Activated CD4-positive, alpha-beta T cell treated with anti-CD3 and anti-CD28 coated beads, Interleukin-10, Interleukin-2, amounts not matched to agents 100 ng/mL and 50 ng/mL, durations not matched to agents 16 hours and 8 hours (primary cell): Measurements from ENCODE around the gene CCDC127.
"Not testable (repeated sequence)": the region's sequence is repeated elsewhere in the genome, so short reads cannot be mapped to it uniquely, and the experiment has no call there.

Source experiments
- DNase-seq: peaks from one replicate; pipeline ENCODE4 v3.0.0-alpha.2; 2020

Gene CCDC127

DNA sequence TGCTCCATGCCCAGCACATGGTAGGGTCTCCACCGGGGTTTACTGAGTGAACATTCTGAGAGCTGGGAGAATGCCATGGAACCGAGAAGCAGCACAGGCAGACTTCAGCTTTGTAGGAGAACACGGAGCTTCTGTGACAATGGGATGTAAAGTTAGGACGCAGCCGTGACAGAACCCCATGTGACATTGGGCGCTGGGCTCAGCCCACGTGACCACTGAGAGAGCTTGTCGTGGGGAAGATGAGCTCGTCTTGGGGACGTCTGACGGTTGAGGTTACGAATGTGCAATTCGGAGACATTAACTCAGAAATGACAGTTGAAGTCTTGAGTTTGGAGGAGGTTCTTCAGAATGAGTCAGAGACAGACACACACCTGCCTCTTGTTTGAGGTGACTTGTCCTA, 13.7 kb upstream of the CCDC127 start:
- DNase-seq: peak; percentile 39

DNA sequence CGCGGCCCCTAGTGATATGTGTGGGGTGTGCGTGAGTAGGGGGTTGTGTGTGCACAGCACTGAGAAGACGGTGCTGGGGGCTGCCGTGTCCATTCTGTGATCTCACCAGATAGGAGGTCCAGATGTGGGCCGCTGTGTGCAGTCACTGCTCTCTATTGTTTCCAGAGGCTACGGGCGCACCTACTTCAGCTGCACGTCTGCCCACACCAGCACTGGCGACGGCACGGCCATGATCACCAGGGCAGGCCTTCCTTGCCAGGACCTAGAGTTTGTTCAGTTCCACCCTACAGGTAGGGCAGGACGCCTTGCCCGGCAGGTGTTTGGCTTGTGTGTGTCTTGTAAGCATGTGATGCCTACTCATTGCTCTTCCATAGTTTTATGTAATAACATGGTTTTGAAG, 12.8 kb upstream of the CCDC127 start:
- DNase-seq: no peak

DNA sequence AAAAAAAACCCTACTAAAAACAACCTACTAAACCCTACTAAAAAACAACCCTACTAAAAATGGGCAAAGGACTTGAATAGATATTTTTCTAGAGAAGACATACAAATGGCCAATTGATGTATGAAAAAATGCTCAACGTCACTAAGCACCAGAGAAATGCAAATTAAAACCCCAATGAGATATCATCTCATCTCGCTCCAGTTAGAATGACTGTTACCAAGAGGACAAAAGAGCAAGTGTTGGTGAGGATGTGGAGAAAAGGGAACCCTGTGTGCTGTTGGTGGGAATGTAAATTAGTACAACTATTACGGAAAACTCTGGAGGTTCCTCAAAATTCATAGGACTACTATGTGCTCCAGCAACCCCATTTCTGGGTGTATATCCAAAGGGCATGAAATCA, 10.9 kb upstream of the CCDC127 start:
- DNase-seq: no peak

- DNase-seq: not testable (repeated sequence)
Measured at GRCh38 chr5:227375-227774, 9.4 kb upstream of the CCDC127 start.

GRCh38 chr5:225334-225733, 7.4 kb upstream of the CCDC127 start:
- no peak for DNase-seq

GRCh38 chr5:223791-224190, 5.8 kb upstream of the CCDC127 start:
- no peak for DNase-seq

- DNase-seq: peak; percentile 14
Measured at GRCh38 chr5:222951-223715, 5.2 kb upstream of the CCDC127 start.

DNA sequence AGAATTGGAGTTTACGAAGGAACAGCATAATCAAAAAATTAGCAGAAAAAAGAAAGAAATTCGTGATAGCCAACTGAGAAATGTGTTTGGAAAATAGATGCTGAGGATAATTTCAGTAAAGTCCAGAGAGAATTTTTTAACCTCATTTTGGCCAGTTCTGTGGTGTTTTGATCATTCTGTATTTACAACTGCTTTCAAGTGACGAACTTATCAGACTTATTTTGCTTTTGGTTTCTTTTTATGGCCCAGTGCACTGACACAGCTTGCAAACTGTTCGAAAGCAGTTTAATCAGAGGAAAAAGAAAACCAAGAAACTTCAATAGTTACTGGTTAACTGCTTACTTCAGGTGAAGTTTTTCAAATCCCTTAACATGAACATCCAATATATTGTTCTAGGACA, 2.0 kb upstream of the CCDC127 start:
- peak; percentile 50 for DNase-seq

GRCh38 chr5:219460-219863, 1.5 kb upstream of the CCDC127 start:
- DNase-seq: peak; percentile 52

- DNase-seq: peak; percentile 30
Measured at GRCh38 chr5:218457-219291, 721 bp upstream of the CCDC127 start.

DNA sequence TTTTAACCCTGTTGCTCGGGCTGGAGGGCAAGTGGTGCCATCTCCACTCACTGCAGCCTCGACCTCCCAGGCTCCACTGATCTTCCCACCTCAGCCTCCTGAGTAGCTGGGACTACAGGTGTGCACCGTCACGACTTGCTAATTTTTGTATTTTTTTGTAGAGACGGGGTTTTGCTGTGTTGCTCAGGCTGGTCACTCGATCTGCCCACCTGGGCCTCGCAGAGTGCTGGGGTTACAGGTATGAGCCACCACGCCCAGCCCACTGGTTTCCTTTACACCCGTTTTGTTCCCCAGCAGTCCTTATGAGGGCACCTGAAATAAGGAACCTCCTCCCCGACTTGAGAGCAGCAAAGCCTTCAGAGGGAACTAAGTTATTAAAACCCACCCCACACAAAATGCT, 1.9 kb downstream of the CCDC127 start:
- not testable (repeated sequence) for DNase-seq

GRCh38 chr5:215256-215655, 2.7 kb downstream of the CCDC127 start:
- peak; percentile 30 for DNase-seq

GRCh38 chr5:213803-214395, 4.1 kb downstream of the CCDC127 start:
- peak; percentile 36 for DNase-seq

- no peak for DNase-seq
Measured at GRCh38 chr5:208449-209114, 9.4 kb downstream of the CCDC127 start.

DNA sequence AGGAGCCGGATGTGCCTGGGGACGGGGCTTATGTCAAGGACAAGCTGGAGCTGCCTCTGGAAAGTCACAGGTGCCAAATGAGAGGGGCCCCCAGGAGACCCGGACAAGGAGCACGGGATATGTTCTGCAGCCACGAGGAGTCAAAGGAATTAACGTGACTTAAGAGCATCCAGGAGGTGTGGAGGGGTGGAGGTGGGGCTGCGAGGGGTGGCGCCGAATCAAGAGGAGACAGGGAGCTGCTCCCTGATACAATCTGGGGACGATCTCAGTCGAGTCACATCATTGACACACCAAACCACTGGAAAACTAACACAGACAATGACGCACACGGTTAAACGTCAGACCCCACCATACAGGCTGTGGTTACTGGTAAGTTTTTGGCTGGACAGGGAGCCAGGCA, 10.4 kb downstream of the CCDC127 start:
- no peak for DNase-seq

- no peak for DNase-seq
Measured at GRCh38 chr5:206927-207536, 10.9 kb downstream of the CCDC127 start.

- DNase-seq: no peak
Measured at GRCh38 chr5:206406-206805, 11.5 kb downstream of the CCDC127 start.

DNA sequence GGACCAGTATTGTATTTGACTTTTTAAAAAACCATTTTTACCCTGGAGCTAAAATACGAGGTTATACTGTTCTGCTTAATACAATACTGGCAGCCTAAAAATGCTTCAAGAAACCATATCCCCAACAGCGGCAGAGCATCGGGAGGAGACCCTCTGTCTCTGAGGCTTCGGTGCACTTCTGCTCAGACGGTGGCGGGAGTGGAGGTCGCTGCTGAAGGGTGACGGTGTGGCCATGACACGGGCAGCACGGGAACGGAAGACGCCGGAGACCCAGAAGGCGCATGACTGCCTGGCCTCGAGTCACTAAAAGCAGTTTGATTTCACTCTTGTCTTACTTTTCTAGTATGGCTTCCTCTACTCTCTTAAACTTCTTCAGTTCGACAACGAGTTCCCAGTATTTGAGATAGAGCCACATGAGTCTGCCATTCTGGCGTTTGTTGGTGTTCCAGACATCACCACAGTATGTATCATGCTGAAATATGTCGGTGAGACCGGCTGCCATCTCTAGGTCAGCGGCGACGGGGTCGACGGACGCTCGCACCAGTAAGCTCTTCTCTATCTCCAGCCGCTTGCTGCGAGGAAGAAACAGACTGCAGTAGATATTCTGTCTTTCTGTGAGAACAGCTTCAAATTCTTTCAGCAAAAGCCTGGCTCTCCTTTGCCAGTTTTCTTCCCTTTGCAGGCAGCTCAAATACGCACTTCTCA, 12.8 kb downstream of the CCDC127 start:
- DNase-seq: no peak

DNA sequence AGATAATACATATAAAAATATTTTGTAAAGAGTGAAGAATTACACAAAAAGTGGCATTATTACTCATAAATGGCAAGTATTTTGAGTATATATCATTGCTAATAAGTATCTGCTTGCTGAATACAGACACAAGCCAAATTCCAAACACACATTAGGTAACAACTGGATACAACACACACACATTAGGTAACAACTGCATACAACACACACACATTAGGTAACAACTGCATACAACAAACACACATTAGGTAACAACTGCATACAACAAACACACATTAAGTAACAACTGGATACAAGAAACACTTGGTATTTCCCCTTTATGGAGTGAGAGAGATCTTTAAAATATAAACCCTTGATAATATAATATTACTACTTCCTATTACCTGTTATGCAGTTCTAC, 13.5 kb downstream of the CCDC127 start:
- DNase-seq: no peak

DNA sequence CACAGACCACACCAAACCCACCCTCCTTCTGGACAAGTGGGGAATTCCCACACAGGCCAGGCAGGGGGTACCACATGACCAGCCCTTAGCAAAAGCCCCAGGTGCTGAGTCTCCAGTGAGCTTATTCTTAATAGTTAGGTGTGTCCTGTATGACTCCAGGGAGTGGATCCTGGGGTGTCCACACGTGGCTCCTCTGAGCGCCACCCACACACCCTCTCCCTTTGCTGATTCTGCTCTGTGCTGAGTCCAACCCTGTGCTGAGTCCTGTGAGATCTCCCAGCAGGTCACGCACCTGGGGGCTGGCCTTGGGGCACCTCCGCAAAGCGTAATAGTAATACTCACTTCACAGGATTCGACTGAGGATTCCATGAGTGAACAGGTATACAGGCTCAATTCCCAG, 14.0 kb downstream of the CCDC127 start:
- no peak for DNase-seq

DNA sequence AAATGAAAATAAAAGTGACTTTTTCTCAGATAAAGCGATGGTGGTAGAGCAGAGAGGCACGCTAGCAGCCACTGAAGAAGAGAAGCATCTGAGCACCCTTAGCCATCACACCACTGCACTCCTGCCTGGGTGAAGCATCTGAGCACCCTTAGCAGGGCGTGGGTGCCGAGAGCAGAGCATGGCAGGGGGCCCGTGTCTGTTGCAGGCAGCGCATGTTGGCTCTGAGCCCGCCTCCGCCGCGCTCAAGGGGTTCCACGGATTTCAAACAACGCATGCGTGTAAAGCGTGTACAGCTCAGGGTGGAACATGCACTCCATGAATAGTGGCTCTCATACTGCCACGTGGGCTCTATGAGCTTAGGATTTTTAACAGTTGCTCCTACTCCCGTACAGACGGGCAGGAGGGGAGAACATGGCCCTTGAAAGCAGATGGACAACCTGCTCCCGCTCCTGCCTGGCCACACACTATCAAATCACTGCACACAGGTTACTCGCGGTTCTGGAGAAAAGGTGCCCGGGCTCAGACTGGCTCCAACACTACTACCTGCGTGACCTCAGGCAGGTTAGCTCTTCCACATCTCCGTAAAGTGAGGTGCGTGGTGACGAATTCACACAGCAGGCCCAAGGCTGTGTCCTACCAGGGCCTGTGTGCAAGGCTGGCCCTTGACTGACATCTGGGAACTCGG, 14.6 kb downstream of the CCDC127 start:
- DNase-seq: no peak

DNA sequence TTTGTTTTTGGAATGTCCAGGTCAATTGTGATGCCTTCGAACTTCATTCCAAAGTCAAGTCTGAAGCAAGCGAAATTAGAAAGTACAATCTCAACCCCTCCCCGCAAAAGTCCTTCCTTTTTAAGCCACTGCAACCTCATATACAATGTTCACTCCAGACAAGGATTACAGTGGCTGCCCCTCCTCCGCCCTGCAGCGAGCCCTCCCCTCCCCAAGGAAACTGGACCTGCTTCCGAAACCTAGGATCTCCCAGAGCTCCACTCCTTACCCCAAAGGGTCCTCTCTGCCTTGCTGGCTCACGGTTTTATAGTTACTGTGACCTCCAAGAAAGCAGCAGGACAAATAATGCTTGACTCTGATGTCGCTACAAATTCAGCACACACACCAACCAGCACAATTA, 16.3 kb downstream of the CCDC127 start:
- no peak for DNase-seq
